ENCODE results near the gene KLF4.
"Not testable (repeated sequence)": the region's sequence is repeated elsewhere in the genome, so short reads cannot be mapped to it uniquely, and the experiment has no call there.

KLF4 gene

GRCh38 chr9:107513464-107514100 lies 24.0 kb upstream of the KLF4 start:
- Histone ChIP-seq H3K27me3 (ENCODE audit: insufficient read depth, poor library complexity, severe bottlenecking) (no peaks in the 10 kb centered on the region), H3K9me3 (ENCODE audit: severe bottlenecking) (no peaks in the 10 kb centered on the region), H3K4me1 (ENCODE audit: insufficient read depth, poor library complexity, severe bottlenecking) (no peaks in the 10 kb centered on the region), H3K27ac (ENCODE audit: poor library complexity, severe bottlenecking) (no peak overlapping the region), H3K36me3 (ENCODE audit: low read depth) (no peaks in the 10 kb centered on the region), H3K4me3 (ENCODE audit: severe bottlenecking) (no peak overlapping the region)
- no peak for TF ChIP-seq CTCF (IDR thresholded peaks at IDR 0.05; ENCODE audit: poor library complexity, severe bottlenecking)
- DNase-seq (ENCODE audit: low spot score) (no peak), ATAC-seq (ENCODE audit: low read depth) (no peak)

- H3K4me3 ChIP-seq (ENCODE audit: severe bottlenecking): no peak overlapping the region
- H3K4me1 ChIP-seq (ENCODE audit: insufficient read depth, poor library complexity, severe bottlenecking): peaks cover 15% of the 10 kb centered on the region
- no peak for TF ChIP-seq CTCF (IDR thresholded peaks at IDR 0.05; ENCODE audit: poor library complexity, severe bottlenecking)
- H3K9me3 ChIP-seq (ENCODE audit: severe bottlenecking): no peaks in the 10 kb centered on the region
- ATAC-seq (ENCODE audit: low read depth) (peak; percentile 96), DNase-seq (ENCODE audit: low spot score) (no peak)
- peak overlapping the region; percentile 80 for H3K27ac ChIP-seq (ENCODE audit: poor library complexity, severe bottlenecking)
- no peaks in the 10 kb centered on the region for H3K27me3 ChIP-seq (ENCODE audit: insufficient read depth, poor library complexity, severe bottlenecking)
- H3K36me3 ChIP-seq (ENCODE audit: low read depth): no peaks in the 10 kb centered on the region
These were observed 15.3 kb upstream of the KLF4 start for GRCh38 chr9:107504585-107505455.

GRCh38 chr9:107502464-107502863 lies 12.9 kb upstream of the KLF4 start:
- no peaks in the 10 kb centered on the region for H3K9me3 ChIP-seq (ENCODE audit: severe bottlenecking)
- no peak overlapping the region for H3K27ac ChIP-seq (ENCODE audit: poor library complexity, severe bottlenecking)
- no peak for ATAC-seq (ENCODE audit: low read depth)
- H3K27me3 ChIP-seq (ENCODE audit: insufficient read depth, poor library complexity, severe bottlenecking): no peaks in the 10 kb centered on the region
- no peak for TF ChIP-seq CTCF (IDR thresholded peaks at IDR 0.05; ENCODE audit: poor library complexity, severe bottlenecking)
- no peak overlapping the region for H3K4me3 ChIP-seq (ENCODE audit: severe bottlenecking)
- H3K4me1 ChIP-seq (ENCODE audit: insufficient read depth, poor library complexity, severe bottlenecking): peaks cover 15% of the 10 kb centered on the region
- no peaks in the 10 kb centered on the region for H3K36me3 ChIP-seq (ENCODE audit: low read depth)
- DNase-seq (ENCODE audit: low spot score): no peak

GRCh38 chr9:107500421-107501200 lies 11.0 kb upstream of the KLF4 start:
- not testable (repeated sequence) for ATAC-seq (ENCODE audit: low read depth); H3K27me3 ChIP-seq (ENCODE audit: insufficient read depth, poor library complexity, severe bottlenecking); H3K27ac ChIP-seq (ENCODE audit: poor library complexity, severe bottlenecking); DNase-seq (ENCODE audit: low spot score); H3K9me3 ChIP-seq (ENCODE audit: severe bottlenecking); H3K4me3 ChIP-seq (ENCODE audit: severe bottlenecking); H3K36me3 ChIP-seq (ENCODE audit: low read depth)
- H3K4me1 ChIP-seq (ENCODE audit: insufficient read depth, poor library complexity, severe bottlenecking): peaks cover 15% of the 10 kb centered on the region

- Histone ChIP-seq H3K27me3 (ENCODE audit: insufficient read depth, poor library complexity, severe bottlenecking) (no peaks in the 10 kb centered on the region), H3K36me3 (ENCODE audit: low read depth) (no peaks in the 10 kb centered on the region), H3K27ac (ENCODE audit: poor library complexity, severe bottlenecking) (no peak overlapping the region), H3K4me1 (ENCODE audit: insufficient read depth, poor library complexity, severe bottlenecking) (no peaks in the 10 kb centered on the region), H3K9me3 (ENCODE audit: severe bottlenecking) (no peaks in the 10 kb centered on the region), H3K4me3 (ENCODE audit: severe bottlenecking) (no peak overlapping the region)
- TF ChIP-seq CTCF (IDR thresholded peaks at IDR 0.05; ENCODE audit: poor library complexity, severe bottlenecking): no peak
- DNase-seq (ENCODE audit: low spot score): no peak
- no peak for ATAC-seq (ENCODE audit: low read depth)
These were observed 7.4 kb upstream of the KLF4 start for GRCh38 chr9:107496976-107497375.
